NB4 (cell line): ENCODE data around the gene FUOM.

Source experiments
- MAX ChIP-seq: IDR thresholded peaks from 2 replicates; pipeline ENCODE4 v1.6.1; 2011; ENCODE audit warnings: low read depth, low read length
- MYC ChIP-seq: IDR thresholded peaks from 2 replicates; pipeline ENCODE4 v1.6.1; 2011; ENCODE audit warnings: low read depth, low read length
- POLR2A ChIP-seq: IDR thresholded peaks from 2 replicates; pipeline ENCODE4 v1.6.1; 2011; ENCODE audit warnings: mild to moderate bottlenecking; ENCODE audit not compliant: insufficient read length; ENCODE audit errors: extremely low read depth
- TF ChIP-seq, protein P1 (sequence below): IDR thresholded peaks from one replicate; pipeline ENCODE4 v1.5.1; 2012; ENCODE audit warnings: low read depth, low read length

DNA sequence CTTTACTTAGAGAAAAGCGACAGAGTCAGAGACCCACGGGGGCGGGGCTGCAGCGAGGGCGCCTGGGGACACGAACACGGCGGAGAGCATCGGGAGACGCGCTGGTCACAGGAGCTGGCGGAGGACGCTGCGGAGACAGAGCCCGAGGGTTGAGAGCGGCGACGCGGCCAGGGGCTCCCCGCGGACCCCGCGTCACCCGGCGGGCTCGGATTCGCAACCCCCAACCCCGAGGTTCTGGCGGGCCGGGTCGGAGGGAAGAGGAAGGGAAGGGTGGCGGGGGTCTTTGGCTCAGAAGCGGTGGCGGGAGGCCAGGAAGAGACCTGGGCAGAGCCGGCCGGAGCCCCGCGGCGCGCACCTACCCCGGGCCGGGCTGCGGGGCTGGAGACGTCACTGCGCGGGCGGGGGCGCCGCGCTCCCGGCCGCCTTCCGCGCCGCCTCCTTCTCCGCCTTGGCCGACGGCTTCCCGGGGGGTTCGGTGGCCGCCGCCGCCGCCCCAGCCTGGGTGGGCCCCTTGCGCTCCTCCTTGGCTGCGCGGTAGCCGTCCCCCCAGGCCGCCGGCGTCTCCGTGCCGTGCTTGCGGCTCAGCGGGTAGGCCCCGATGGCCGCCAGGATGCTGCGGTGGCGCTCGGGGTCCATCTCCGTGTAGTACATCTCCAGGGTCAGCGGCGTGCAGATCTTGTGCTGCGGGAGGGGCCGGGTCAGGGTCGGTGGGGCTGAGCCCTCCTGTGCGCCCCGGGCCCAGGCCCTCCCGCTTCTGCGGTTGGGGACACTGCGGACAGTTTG, 32.2 kb downstream of the FUOM start:
- TF ChIP-seq, protein P1, sequence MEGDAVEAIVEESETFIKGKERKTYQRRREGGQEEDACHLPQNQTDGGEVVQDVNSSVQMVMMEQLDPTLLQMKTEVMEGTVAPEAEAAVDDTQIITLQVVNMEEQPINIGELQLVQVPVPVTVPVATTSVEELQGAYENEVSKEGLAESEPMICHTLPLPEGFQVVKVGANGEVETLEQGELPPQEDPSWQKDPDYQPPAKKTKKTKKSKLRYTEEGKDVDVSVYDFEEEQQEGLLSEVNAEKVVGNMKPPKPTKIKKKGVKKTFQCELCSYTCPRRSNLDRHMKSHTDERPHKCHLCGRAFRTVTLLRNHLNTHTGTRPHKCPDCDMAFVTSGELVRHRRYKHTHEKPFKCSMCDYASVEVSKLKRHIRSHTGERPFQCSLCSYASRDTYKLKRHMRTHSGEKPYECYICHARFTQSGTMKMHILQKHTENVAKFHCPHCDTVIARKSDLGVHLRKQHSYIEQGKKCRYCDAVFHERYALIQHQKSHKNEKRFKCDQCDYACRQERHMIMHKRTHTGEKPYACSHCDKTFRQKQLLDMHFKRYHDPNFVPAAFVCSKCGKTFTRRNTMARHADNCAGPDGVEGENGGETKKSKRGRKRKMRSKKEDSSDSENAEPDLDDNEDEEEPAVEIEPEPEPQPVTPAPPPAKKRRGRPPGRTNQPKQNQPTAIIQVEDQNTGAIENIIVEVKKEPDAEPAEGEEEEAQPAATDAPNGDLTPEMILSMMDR, result no peak
- no peak for TF ChIP-seq POLR2A
- TF ChIP-seq MAX, result no peak
- no peak for TF ChIP-seq MYC
